Calu3 (cell line): ENCODE results near the gene RTEL1. TPM values are rescaled to one million over a fixed set of nuclear protein-coding genes. Genes with fewer than 3 reads are reported as not detected.
"Not testable (repeated sequence)": the region's sequence is repeated elsewhere in the genome, so short reads cannot be mapped to it uniquely, and the experiment has no call there.

Source experiments
- BruUV-seq: library from RNA; stranded (reverse); fragments of 400-500 nt; replicated peaks from 2 replicates; lab custom pipeline; 2021; lab: Mats Ljungman, UMichigan
- CTCF ChIA-PET: fragments of 300-600 bp; sonication (Branson Sonifier 250); formaldehyde crosslinking; loops from one replicate; lab custom pipeline; 2022; ENCODE audit warnings: antibody characterized with exemption; lab: Charles Lee
- DNase-seq: peaks from one replicate; pipeline ENCODE4 v3.0.0; 2022
- H3K27ac Mint-ChIP-seq: one replicate; pipeline ENCODE4 v1.8.0; 2022; ENCODE audit warnings: mixed read lengths; ENCODE audit not compliant: unreplicated experiment
- H3K27me3 Mint-ChIP-seq: one replicate; pipeline ENCODE4 v1.8.0; 2022; ENCODE audit warnings: mixed read lengths; ENCODE audit not compliant: unreplicated experiment
- H3K36me3 Mint-ChIP-seq: one replicate; pipeline ENCODE4 v1.8.0; 2022; ENCODE audit warnings: mild to moderate bottlenecking, moderate library complexity, mixed read lengths; ENCODE audit not compliant: insufficient read depth, unreplicated experiment
- H3K4me1 Mint-ChIP-seq: one replicate; pipeline ENCODE4 v1.8.0; 2022; ENCODE audit warnings: mild to moderate bottlenecking, low read depth, mixed read lengths; ENCODE audit not compliant: unreplicated experiment
- H3K4me3 Mint-ChIP-seq: one replicate; pipeline ENCODE4 v1.8.0; 2022; ENCODE audit warnings: mild to moderate bottlenecking, low read depth, moderate library complexity, mixed read lengths; ENCODE audit not compliant: unreplicated experiment
- H3K9me3 Mint-ChIP-seq: one replicate; pipeline ENCODE4 v1.8.0; 2022; ENCODE audit warnings: low read depth, mixed read lengths; ENCODE audit not compliant: unreplicated experiment
- CTCF ChIP-seq: fragments of 200-600 bp; IDR thresholded peaks from one replicate; pipeline ENCODE4 v1.8.0; 2022; ENCODE audit warnings: antibody characterized with exemption; ENCODE audit not compliant: unreplicated experiment
- intact Hi-C: fragments of 100-400 bp; cut with micrococcal nuclease; formaldehyde crosslinking; loops from one replicate; pipeline ENCODE4 v1.10.0; 2022; ENCODE audit not compliant: unreplicated experiment
- total RNA-seq: library from RNA; stranded (reverse); gene quantifications from 2 replicates; pipeline ENCODE4 v1.2.3, GENCODE V29; 2022

The RTEL1 gene
- total RNA-seq, 1 experiment from 2014 or later, result 39.1 TPM

GRCh38 chr20:63612276-63612931, 45.7 kb upstream of the RTEL1 start:
- intact Hi-C loops, result no loop called here
- Mint-ChIP-seq H3K4me3 (no peak overlapping the region), H3K4me1 (no peaks in the 10 kb centered on the region), H3K27ac (no peak overlapping the region), H3K36me3 (peaks cover 6% of the 10 kb centered on the region), H3K27me3 (no peaks in the 10 kb centered on the region), H3K9me3 (peaks cover 5% of the 10 kb centered on the region)
- no TSS peak for BruUV-seq
- DNase-seq, result no peak
- CTCF ChIA-PET, result no interaction called here
- TF ChIP-seq CTCF, result no peak

GRCh38 chr20:63613863-63614594, 44.1 kb upstream of the RTEL1 start:
- intact Hi-C loops, H3K27ac Mint-ChIP-seq, H3K27me3 Mint-ChIP-seq, BruUV-seq, H3K4me1 Mint-ChIP-seq, H3K4me3 Mint-ChIP-seq, H3K9me3 Mint-ChIP-seq, DNase-seq, H3K36me3 Mint-ChIP-seq: not testable (repeated sequence)
- CTCF ChIA-PET, result interaction anchor here (1.0 kb wide), 1 partner anchor 28 kb away, joined by 3 read pairs; no protein-coding TSS in a partner anchor

DNA sequence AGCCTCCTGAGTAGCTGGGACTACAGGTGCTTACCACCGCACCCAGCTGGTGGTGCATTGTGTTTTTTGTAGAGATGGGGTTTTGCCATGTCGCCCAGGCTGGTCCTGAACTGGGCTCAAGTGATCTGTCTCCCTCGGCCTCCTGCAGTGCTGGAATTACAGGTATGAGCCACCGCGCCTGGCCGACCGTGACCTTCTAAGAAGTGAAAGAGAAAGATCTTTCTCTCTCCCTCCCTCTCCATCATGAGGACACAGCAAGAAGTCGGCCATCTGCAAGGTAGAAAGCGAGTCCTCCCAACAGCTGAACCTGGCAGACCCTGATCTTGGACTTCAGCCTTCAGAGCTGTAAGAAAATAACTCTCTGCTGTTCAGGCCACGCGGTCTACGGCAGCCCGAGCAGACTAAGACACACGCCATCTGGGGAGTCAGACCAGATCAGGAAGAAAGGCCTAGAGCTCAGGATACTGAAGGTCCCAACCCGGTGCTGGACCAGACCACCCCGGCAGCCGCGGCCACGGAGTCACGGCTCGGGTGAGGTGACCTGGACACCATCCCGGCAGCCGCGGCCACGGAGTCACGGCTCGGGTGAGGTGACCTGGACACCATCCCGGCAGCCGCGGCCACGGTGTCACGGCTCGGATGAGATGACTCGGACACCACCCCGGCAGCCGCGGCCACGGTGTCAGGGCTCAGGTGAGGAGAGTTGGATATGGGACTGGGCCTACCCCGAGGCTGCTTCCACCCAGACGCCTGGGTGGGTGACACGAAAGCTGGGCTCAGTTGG, 40.8 kb upstream of the RTEL1 start:
- BruUV-seq, result no TSS peak
- H3K4me3 Mint-ChIP-seq, result no peak overlapping the region
- CTCF ChIA-PET, result interaction anchor here (1.6 kb wide), 1 partner anchor 24 kb away, joined by 3 read pairs; no protein-coding TSS in a partner anchor
- no peaks in the 10 kb centered on the region for H3K27me3 Mint-ChIP-seq
- intact Hi-C loops, result no loop called here
- H3K27ac Mint-ChIP-seq, result no peak overlapping the region
- peaks cover 5% of the 10 kb centered on the region for H3K9me3 Mint-ChIP-seq
- peaks cover 6% of the 10 kb centered on the region for H3K36me3 Mint-ChIP-seq
- H3K4me1 Mint-ChIP-seq, result no peaks in the 10 kb centered on the region
- DNase-seq, result no peak
- no peak for TF ChIP-seq CTCF

DNA sequence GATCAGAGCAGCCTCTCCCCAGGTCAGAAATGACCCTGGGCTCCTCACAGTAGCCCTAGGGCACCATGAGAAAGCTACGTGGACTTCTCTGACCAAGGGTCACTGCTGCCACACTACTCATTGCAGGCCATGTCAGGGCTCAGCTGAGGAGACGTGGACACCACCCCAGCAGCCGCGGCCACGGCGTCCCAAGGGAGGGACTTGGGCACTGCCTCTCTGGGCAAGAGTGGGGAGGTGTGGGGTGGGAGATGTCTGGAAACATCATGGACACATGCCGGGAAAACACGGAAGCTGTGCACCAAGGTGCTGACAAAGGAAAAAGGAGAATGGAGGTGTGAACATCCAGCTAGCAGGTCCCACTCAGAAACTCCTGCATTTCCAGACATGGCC, 40.2 kb upstream of the RTEL1 start:
- DNase-seq, result no peak
- Mint-ChIP-seq H3K27me3 (no peaks in the 10 kb centered on the region), H3K9me3 (peaks cover 5% of the 10 kb centered on the region), H3K4me1 (no peaks in the 10 kb centered on the region), H3K27ac (no peak overlapping the region), H3K4me3 (no peak overlapping the region), H3K36me3 (peaks cover 6% of the 10 kb centered on the region)
- TF ChIP-seq CTCF, result no peak
- CTCF ChIA-PET, result interaction anchor here (0.6 kb wide), 1 partner anchor 167 kb away, joined by 6 read pairs; no protein-coding TSS in a partner anchor
- intact Hi-C loops, result no loop called here
- no TSS peak for BruUV-seq
